GM19463 (cell line): ENCODE data around the gene CORO2A.
"Not testable (repeated sequence)": the region's sequence is repeated elsewhere in the genome, so short reads cannot be mapped to it uniquely, and the experiment has no call there.

Experiments used
- ATAC-seq: cut with Tn5 transposase; IDR thresholded peaks from one replicate; pipeline ENCODE4 v1.9.1; 2021; ENCODE audit warnings: mild to moderate bottlenecking, moderate library complexity; ENCODE audit not compliant: unreplicated experiment

The CORO2A gene

DNA sequence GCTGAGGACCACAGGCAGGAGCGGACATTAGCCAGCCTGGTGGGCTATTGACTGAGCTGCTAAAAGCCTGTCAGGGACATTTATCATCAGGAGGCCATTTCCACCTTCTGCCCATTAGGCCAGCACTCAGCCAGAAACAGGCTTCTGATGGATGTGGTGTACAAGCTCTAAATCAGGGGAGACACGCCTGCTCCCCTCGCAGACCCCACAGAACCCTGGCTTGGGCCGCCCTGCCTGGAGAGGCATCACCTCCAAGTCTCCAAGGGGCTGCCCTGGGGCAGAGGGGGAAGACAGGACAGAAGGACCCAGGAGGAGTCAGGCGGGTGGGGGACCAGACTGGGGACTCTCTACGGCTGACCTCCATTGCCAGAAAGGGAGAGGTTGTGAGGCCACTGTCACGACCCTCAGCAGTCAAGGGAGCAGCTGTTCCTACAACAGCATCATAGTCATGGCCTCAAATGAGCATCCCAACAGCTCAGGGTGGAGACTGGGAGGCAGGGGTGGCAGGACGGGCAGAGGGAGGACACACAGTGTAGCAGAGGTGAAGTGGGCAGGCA lies 49.4 kb downstream of the CORO2A start:
- no peak for ATAC-seq

DNA sequence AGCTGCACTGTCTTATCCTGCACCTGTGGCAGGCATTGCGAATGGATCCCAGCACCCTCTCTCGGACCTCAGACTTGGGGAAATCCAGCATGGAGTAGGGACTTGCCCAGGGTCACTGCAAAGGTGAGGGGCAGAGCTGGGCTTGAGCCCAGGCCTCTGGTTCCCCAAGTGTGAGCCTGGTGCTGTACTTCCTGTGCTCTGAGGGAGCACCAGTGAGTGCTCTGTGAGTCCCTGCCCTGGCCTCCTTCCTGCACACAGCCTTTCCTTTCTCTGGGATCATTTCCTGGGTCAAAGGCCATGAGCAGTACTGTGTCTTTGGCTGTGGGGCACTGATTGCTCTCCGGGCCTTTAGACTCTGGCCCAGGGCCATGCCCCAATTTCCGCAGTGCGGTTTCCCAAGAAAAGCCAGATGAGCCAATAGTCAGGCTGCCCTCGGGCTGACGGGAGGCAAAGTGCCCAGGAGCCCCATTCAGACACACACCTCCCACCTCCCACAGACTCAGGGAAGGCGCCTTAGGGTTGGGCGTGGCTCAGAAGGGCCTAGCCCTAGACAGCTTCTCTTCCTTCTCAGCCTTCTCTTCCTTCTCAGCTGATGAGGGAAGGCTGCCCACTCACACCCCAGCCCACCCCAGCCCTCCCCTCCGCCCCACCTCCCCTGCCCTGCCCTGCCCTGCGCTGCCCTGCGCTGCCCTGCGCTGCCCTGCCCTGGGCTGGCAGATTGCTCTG lies 50.1 kb downstream of the CORO2A start:
- ATAC-seq = no peak

DNA sequence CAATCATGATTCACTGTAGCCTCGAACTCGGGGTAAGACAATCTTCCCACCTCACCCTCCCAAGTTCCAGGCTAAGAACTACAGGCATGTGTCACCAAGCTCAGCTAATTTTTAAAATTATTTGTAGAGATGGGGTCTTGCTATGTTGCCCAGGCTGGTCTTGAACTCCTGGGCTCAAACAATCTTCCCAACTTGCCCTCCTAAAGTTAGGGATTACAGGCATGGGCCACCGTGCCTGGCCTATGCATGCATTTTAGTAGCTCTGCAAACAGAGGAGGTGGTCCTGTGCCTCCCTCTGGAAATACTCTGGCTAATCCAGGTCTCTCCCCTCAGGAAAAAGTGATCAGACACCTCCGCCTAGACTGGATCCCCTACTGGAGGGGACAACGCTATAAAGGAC lies 51.9 kb downstream of the CORO2A start:
- ATAC-seq = no peak

DNA sequence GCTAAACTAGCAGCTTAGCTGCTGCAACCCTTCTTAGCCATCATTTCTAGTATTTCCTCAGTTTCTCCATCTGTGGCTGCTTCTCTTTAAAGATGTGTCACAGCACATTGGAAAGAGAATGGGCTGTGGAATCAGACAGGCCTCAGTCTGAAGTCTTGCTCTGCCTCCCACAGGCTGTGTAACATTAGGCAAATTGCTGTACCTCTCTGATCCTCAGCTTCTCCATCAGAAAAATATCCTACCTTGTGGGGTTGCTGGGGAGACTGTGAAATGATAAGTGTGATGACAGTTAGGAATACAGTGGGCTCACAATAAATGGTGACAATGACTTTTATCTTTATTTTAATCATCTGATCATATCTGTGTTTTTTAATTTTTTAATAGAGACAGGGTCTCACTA lies 55.9 kb downstream of the CORO2A start:
- ATAC-seq = no peak

DNA sequence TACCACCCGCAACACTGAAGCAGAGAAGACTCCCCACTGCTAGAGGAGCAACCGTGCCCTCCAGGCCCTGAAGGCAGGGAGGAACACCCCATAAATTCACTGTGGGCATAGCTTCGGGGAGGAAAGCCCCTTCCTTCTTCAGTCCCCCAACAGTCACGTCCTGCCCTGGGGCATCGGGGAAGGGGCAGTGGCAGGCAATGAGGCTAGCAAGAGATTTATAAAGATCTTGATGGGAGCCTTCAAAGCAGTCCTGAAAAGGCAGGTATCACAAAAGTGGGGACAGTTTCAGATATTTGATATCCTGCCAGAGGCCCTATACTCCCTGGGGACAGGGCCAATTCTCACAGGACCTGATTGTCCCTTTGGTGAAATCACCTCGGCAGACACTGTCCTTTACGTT lies 56.5 kb downstream of the CORO2A start:
- ATAC-seq = no peak

DNA sequence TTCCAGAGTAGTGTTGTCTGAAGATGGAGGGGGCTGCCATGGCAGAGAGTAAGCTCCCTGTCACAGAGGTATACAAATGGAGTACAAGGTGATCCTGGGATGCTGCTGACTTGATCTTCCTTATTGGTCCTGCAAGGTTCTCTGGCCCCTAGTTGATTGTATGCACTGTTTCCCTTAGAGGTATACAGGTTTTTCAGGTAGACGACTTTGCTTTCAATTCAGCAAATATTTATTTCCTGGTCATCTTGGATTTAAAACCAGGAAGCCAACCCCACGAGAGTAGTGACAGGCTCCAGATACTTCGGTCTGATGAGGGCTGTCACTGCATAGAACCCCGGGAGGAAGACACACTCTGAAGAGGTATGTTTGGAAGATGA lies 56.9 kb downstream of the CORO2A start:
- ATAC-seq = no peak

DNA sequence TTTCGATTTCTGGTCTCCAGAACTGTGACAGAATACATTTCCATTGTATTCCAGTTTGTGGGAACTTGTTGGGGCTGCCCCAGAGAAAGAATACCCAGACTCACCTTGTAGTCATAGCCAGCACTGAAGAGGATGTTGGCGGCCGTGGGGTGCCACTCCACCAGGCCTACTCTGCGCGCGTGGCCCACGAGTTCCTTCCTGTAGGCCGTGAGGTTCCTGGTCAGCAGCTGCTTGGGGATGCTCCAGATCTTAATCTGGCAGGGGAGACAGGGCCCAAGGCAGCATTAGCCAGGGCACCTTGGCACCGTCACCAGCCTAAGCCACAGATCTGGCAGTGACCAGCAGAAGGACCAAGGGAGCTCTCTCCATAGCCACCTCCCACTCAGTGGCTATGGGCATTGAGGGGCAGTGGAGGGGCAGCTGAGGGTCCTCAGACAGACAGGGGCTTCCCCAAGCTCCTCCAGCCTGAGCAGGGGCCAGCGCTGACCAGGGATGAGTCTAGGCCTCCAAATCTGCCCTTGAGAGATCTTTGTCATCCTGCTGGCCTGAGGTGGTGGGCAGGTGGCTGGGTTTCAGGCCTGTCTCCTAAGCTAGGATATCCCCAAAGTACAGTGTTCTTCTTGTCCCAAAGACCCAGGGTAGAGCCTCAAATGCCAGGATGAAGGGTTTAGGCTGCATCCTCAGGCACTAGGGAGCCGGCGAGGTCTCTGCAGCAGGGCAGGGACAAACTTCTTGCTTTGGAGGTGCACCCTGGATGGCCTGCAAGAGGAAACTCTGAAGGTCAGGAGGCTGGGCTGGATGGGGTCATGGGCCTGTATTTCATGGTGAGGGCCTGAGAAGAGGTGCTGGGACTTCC lies 57.5 kb downstream of the CORO2A start:
- no peak for ATAC-seq

DNA sequence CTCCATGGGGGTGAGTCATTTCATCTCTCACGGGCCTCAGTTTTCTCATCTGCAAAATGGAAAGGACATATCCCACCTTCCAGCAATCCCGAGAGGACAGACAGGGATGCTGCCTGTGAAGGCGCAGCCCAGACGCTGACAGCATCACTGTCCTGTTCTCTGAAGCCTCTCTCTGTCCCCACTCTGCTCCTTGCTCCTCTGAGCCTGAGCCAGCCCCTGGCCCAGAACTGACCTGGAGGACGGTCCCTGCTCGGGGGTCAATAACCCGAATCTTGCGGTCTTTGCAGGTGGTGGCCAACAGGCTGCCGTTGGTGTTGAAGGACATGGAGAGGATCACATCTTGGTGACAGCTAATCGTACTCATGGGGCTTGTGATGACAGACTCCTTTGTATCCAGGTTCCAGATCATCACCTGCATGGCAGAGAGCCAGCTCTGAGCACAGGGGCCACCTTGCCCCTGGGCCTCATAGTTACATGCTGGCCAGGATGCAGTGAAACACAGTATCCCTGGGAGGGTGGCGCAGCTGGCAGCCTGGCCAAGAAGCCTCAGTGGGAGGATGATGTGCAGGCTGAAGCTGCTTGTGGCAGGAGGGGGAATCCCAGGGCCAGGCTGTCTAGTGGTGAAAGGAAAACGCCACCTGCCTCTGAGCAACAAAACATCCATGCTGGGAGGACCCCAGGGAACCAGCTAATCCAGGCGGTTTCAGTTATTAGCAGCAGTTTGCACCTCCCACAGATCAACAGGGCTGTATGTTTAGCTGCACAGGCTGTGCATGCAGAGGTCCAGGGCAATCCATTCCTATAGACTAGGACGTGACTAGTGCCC lies 59.4 kb downstream of the CORO2A start:
- ATAC-seq = no peak

DNA sequence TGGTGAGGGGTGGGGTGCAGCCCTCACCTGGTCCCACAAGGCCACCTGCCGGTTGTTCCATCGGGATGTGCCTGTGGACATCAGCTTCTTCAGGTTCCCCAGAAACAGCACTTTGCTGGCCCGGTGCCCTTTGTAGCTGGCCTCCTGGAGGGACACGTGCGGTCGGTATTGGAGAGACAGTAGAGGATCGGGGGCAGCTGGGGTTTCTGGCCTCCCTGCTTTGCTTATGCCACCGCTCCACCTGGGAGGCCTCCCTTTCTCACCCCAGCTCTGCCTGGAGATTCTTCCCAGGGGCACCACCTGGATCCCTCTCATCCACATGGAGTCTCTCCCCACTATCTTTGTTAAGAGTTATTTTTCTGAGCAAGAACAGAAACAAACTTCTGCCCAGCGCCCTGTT lies 60.3 kb downstream of the CORO2A start:
- ATAC-seq = no peak

DNA sequence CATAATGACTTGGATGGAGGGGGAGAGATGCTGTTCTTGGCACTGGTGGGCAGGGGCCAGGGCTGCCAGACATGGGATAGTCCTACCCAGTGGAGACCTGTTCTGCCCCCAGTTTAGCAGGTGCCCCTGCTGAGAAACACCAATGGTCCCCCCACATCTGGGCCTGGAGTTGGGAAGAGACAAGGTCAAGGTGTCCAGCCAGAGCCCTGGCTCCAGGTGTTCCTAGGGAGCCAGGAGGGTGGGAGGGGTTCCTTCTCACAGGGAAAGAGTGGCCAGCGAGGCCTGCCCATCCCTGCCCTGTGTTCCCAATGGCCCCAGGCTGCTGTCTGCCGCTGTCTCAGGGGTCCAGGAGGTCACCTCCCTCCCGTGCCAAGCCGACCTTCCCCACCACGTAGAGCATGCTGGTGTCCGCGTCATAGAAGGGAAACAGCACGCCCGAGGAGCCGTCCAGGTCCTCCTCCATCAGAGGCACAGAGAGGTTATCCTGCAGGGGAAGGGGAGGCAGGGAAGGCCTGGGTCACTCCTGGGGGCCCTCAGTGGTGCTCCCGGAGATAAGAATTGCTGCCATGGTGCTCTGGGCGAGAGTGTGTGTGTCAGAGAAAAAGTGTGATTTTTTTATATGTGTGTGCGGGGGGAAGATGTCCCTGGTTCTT lies 61.7 kb downstream of the CORO2A start:
- ATAC-seq = no peak

DNA sequence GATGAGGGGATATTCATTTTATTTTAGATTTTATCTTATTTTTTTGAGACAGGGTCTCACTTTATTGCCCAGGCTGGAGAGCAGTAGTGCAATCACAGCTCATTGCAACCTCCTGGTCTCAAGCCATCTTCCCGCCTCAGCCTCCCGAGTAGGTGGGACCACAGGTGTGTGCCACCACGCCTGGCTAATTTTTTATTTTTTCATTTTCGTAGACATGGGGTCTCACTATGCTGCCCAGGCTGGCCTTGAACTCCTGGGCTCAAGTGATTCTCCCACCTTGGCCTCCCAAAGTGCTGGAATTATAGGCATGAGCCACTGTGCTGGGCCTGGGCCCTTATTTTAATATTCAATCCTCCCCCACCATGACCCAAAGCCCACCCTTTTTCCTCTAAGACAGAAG lies 62.4 kb downstream of the CORO2A start:
- ATAC-seq = not testable (repeated sequence)

DNA sequence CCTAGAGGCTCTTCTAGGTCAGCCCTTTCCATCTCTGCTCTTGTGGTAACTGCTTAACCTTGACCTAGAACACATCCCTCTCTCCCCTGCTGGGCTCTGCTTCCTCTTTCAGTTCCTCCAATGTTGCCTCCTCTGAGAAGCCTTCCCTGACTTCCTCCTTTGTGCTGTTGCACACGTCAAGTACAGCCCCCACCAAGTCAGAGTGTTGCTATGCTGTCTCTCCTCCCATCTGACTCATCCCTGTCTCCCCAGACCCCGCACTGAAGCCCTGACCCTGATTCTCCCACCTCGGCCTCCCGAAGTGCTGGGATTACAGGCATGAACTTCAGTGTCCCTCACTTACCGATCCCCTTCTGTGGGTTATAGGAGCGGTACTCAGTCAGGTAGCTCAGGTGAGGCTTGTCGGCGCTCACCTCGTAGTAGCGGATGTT lies 63.0 kb downstream of the CORO2A start:
- peak; percentile 77 for ATAC-seq

DNA sequence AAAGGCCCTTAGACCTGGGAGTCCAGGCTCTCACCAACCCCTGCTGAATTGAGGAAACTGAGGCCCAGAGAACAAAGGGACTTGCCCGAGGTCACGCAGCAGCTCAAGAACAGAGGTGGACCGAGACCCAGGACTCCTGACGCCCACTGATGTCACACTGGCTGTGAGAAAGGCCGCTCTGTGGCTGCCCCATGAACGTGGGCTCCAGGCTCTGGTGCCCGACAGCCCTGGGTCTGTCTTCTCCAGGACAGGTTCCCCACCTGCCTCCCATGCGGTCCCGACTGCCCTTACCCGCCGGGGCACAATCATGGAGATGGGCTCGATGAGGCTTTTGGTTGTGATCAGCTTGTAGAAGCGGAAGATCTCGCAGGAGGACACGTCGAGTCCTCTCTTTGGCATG lies 64.1 kb downstream of the CORO2A start:
- ATAC-seq = no peak

DNA sequence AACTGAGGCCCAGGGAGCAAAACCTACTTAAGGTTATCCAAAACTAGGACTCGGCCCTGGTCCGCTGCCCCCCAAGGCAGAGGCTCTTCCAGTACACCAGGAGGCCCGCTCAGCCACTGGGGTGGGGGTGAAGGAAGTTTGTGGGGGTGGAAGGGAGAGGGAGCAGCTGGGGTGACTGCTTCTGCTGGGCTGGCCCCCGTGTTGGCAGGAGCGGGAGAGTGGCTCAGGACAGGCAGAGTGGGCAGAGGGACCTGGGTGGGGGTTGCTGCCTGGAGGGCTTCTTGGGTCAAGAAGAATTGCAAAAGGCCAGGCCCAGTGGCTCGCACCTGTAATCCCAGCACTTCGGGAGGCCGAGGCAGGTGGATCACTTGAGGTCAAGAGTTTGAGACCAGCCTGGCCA lies 65.2 kb downstream of the CORO2A start:
- ATAC-seq = no peak

DNA sequence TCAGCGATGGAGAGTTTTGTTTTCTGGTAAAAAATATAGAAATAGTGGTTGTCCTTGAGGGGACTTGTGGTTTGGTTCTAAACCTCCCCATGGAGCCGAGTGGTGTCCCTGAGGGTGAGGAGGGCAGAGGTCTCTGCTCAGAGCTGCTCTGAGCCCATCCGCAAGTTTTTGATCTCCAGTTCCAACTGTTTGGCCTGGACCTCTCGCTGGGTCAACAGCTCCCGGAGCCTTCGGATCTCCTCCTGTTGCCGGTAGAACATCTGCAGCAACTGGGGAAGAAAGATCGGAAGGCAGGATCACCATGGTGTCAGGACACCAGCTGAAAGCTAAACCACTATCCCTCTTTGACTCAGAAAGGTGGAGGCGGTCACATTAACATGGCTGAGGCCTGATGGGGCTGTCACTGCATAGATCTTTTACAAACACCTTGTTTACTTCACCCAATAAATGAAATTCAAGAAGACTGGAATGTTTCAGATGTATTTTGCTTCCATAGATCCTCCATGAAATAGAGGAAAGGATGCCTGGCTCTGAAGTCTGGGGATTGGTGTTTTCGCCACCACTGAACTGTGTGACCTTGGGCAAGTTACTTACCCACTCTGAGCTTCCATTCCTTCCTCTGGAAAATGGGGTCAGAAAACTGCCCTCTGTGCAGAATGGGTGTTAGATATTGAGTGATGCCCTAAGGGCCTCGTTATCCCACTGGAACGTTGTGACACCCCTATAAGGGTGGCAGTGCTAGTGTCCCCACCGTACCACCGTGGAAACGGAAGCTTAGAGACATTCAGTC lies 67.6 kb downstream of the CORO2A start:
- ATAC-seq = no peak

DNA sequence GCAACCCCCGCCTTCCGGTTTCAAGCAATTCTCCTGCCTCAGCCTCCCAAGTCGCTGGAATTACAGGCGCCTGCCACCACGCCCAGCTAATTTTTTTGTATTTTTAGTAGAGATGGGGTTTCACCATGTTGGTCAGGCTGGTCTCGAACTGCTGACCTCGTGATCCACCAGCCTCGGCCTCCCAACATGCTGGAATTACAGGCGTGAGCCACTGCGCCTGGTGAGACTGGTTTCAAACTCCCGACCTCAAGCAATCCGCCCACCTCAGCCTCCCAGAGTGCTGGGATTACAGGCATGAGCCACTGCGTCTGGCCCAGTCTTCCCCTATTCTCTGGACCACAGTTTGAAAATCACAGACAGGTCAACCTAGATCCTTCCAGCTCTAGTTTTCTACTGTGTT lies 68.3 kb downstream of the CORO2A start:
- not testable (repeated sequence) for ATAC-seq

DNA sequence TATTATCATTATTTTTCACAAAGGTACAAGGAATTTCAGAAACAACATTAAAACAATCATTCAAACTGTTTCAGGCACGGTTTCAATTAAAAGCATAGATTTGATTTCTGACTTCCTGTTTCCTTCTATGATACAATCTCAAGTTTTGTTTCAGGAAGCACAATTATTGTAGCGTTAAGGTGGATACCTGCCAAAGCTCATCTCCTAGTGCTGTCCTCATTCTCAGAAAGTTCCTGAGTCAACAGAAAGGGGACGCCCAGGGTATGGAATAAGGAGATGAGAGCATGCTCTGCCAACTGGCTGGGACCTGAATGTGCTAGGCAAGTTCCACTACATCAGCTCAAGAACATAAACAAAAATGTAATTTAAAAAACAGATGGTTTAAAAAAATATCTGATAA lies 71.4 kb downstream of the CORO2A start:
- no peak for ATAC-seq

DNA sequence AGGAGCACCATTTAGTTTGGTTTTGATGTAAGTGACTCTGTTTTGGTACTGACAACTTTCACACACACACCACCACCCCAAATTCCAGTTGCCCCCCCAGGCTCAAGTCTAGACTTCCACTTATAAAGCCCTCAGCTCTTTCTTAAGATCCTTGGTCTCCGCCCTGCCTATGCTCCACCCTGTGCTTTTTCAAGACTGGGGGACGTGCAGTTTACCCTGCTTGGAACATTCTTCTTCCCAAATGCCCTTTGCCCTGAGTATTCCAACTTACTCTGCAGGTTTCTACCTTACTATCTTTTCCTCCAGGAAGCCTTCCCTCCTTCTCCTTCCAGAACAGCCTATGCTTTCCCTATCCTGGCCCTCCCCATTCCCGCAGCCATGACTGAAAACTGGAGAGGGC lies 72.0 kb downstream of the CORO2A start:
- no peak for ATAC-seq

DNA sequence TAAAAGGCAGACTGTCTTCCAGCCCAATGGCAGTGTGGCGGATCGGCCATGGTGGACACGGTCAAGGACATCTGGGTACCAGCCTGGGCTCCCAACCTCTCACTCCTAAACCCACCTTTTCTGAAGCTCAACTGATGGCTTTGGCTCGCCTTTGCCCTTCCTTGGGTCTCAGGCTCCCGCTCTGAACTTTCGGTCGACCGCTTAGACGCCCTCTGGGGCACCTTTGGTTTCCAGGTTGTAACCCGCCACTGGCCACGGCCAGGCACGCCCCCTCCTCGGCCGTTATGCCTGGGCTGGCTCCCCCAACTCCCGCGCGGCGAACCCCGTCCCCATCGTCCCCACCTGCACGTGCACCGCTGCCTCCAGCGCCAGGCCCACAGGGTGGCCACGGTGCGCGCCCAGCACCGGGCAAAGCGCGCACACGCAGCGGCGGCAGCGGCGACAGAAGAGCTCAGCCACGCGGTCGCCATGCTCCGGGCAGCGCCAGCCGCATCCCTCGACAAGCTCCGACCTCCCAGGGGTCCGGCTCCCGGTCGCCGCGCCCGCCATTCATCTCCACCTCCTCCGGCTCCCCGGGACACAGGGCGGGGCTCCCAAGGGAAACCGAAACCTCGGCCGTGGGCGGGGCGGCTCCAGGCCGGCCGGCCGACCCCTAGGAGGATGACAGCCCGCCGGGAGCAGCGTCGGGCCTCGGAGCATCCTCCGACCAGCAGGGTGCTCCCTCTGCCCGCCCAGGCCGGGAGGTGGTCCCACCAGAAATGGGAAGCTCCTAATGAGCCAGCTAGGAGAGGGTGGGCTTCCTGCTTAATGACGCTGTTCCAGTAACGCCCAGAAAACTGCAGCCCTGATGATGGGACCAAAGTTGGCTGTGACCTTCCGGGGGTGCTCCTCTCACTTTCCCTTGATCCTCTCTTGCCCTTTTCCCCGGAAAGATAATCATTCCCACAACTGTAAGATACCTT lies 73.5 kb downstream of the CORO2A start, which contains the start of gene TRIM14:
TRIM14 (minus strand) TSS at position 583 of the 962 bp plus-strand sequence; CDS start at position 549, 34 bp downstream.
- peak; percentile 60 for ATAC-seq
